ENCODE results near the gene F11. TPM values are rescaled to one million over a fixed set of nuclear protein-coding genes. Genes with fewer than 3 reads are reported as not detected.
"Not testable (repeated sequence)": the region's sequence is repeated elsewhere in the genome, so short reads cannot be mapped to it uniquely, and the experiment has no call there.

F11 gene
- total RNA-seq, 1 donor from 2014 or later: 0.31 TPM

DNA sequence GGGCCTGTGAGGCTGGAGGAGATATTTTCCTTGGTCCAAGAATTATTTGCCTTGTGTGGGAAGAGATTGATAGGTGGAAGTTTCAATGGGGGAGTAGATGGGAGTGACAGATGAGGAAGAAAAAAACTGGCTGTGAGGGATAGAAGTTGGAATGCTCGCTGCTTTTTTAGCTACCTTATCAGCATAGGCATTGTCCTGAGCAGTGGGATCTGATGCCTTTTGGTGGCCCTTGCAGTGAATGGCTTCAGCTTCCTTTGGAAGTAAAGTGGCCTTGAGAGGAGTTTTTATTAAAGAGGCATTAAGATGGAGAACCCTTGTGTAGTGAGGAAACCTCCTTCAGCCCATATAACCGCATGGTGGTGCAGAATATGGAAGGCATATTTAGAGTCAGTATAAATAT, 22.7 kb upstream of the F11 start:
- Mint-ChIP-seq H3K4me1 (ENCODE audit: unreplicated experiment) (no peaks in the 10 kb centered on the region), H3K27ac (ENCODE audit: unreplicated experiment) (no peak overlapping the region), H3K36me3 (ENCODE audit: low read depth, unreplicated experiment) (peaks cover 10% of the 10 kb centered on the region), H3K4me3 (ENCODE audit: unreplicated experiment) (no peak overlapping the region), H3K9me3 (ENCODE audit: unreplicated experiment) (no peaks in the 10 kb centered on the region), H3K27me3 (ENCODE audit: unreplicated experiment) (peaks cover 6% of the 10 kb centered on the region)
- TF ChIP-seq, protein P1, sequence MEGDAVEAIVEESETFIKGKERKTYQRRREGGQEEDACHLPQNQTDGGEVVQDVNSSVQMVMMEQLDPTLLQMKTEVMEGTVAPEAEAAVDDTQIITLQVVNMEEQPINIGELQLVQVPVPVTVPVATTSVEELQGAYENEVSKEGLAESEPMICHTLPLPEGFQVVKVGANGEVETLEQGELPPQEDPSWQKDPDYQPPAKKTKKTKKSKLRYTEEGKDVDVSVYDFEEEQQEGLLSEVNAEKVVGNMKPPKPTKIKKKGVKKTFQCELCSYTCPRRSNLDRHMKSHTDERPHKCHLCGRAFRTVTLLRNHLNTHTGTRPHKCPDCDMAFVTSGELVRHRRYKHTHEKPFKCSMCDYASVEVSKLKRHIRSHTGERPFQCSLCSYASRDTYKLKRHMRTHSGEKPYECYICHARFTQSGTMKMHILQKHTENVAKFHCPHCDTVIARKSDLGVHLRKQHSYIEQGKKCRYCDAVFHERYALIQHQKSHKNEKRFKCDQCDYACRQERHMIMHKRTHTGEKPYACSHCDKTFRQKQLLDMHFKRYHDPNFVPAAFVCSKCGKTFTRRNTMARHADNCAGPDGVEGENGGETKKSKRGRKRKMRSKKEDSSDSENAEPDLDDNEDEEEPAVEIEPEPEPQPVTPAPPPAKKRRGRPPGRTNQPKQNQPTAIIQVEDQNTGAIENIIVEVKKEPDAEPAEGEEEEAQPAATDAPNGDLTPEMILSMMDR (IDR thresholded peaks at IDR 0.05; ENCODE audit: unreplicated experiment): no peak
- no peak for DNase-seq (ENCODE audit: low spot score)

DNA sequence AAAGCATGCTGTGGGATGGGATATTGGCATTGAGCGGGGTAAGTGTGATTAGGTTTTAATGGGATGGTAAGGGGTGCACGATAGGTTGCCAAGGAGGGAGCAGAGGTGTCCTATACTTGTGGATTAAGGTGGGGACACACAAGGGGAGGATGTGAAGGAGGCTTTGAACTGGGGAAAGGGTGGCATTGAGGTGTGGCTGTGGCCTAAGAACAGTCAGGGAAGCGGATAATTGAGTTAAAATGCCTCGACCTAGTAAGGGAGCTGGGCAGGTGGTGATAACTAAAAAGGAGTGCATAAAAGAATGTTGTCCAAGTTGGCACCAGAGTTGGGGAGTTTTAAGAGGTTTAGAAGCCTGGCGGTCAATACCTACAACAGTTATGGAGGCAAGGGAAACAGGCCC, 21.2 kb upstream of the F11 start:
- TF ChIP-seq, protein P1 (IDR thresholded peaks at IDR 0.05; ENCODE audit: unreplicated experiment): no peak
- DNase-seq (ENCODE audit: low spot score): no peak
- Mint-ChIP-seq H3K36me3 (ENCODE audit: low read depth, unreplicated experiment) (peaks cover 10% of the 10 kb centered on the region), H3K4me1 (ENCODE audit: unreplicated experiment) (no peaks in the 10 kb centered on the region), H3K9me3 (ENCODE audit: unreplicated experiment) (no peaks in the 10 kb centered on the region), H3K4me3 (ENCODE audit: unreplicated experiment) (no peak overlapping the region), H3K27me3 (ENCODE audit: unreplicated experiment) (peaks cover 6% of the 10 kb centered on the region), H3K27ac (ENCODE audit: unreplicated experiment) (no peak overlapping the region)

DNA sequence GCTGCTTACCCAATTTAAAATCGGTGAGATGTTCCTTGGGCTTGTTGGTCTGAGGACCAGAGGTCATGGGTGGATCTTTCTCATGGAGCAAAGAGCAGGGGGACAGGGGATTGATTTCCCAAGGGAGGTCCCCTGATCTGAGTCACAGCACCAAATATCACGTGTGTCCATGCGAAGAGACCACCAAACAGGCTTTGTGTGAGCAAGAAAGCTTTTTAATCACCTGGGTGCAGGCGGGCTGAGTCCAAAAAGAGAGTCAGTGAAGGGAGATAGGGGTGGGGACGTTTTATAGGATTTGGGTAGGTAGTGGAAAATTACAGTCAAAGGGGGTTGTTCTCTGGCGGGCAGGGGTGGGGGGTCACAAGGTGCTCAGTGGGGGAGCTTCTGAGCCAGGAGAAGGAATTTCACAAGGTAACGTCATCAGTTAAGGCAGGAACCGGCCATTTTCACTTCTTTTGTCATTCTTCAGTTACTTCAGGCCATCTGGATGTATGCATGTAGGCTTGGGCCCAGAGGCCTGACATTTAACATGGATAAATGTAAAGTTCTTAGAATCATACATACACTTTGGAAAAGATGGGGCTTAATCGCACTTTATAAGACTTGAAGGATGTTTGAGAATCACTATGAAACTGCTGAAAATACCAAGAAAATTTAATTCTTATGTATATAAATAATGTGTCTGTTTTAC, 18.8 kb upstream of the F11 start:
- H3K4me3 Mint-ChIP-seq (ENCODE audit: unreplicated experiment); H3K4me1 Mint-ChIP-seq (ENCODE audit: unreplicated experiment); DNase-seq (ENCODE audit: low spot score); H3K9me3 Mint-ChIP-seq (ENCODE audit: unreplicated experiment); H3K27ac Mint-ChIP-seq (ENCODE audit: unreplicated experiment); H3K36me3 Mint-ChIP-seq (ENCODE audit: low read depth, unreplicated experiment); H3K27me3 Mint-ChIP-seq (ENCODE audit: unreplicated experiment): not testable (repeated sequence)

DNA sequence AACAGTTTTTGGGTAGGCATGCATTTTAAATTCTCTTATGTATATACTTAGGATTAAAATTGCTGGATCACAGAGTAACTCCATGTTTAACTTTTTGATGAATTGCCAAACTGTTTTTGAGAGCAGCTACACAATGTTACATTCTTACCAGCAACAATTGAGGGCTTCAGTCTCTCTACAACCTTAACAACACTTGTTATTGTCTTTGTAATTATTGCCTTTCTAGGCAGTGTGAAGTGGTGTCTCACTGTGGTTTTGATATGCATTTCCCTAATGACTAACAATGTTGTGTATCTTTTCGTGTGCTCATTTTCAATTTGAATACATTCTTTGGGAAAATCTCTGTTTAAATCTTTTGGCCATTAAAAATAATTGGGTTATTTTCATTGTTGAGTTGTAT, 17.3 kb upstream of the F11 start:
- Mint-ChIP-seq H3K4me1 (ENCODE audit: unreplicated experiment) (no peaks in the 10 kb centered on the region), H3K4me3 (ENCODE audit: unreplicated experiment) (no peak overlapping the region)
- no peak for DNase-seq (ENCODE audit: low spot score)

DNA sequence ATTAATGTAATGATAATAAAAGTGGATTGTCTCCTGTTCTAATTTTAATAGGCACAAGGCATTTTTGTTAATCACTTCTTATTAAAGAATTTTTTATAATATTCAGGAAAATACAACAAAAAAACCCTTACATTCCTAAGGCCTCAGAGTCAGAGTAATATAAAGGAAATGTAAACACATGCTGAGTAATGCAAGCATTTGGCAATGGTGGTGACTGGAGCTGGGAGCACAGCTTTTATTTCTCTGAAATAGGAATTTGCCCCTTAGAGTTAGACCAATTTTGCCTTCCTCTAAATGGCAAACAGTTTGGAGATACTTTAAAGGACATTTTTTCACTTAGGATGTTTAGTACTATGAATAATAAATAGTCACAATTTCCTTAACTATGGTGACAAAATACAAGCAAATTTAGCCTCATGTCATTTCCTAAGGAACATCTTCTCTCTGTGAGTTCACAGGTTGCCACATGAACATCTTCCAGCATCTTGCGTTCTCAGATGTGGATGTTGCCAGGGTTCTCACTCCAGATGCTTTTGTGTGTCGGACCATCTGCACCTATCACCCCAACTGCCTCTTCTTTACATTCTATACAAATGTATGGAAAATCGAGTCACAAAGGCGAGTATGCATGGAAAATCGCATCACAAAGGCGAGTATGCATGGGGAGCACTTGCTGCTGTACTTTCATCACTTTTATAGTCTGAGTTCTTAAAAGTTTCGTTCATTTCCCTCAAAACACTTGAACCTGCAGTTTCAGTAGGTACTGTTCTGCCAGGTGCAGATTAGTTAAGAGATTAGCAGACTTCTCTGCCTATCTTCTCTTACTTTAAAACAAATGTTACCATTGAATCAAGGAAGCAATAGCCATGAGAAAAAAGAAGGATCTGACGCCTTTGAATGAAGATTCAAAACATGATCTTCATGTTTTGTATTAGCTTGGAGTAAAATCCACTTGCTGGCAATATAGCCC, 15.9 kb upstream of the F11 start:
- Mint-ChIP-seq H3K36me3 (ENCODE audit: low read depth, unreplicated experiment) (peaks cover 10% of the 10 kb centered on the region), H3K4me1 (ENCODE audit: unreplicated experiment) (peaks cover 8% of the 10 kb centered on the region), H3K9me3 (ENCODE audit: unreplicated experiment) (no peaks in the 10 kb centered on the region), H3K27ac (ENCODE audit: unreplicated experiment) (no peak overlapping the region), H3K4me3 (ENCODE audit: unreplicated experiment) (no peak overlapping the region), H3K27me3 (ENCODE audit: unreplicated experiment) (peaks cover 8% of the 10 kb centered on the region)
- DNase-seq (ENCODE audit: low spot score): no peak
- TF ChIP-seq, protein P1 (IDR thresholded peaks at IDR 0.05; ENCODE audit: unreplicated experiment): no peak

More for the DNA sequence above, 17.3 kb upstream of the F11 start:
- no peaks in the 10 kb centered on the region for H3K9me3 Mint-ChIP-seq (ENCODE audit: unreplicated experiment)
- no peak overlapping the region for H3K27ac Mint-ChIP-seq (ENCODE audit: unreplicated experiment)
- TF ChIP-seq, protein P1 (IDR thresholded peaks at IDR 0.05; ENCODE audit: unreplicated experiment): no peak
- H3K36me3 Mint-ChIP-seq (ENCODE audit: low read depth, unreplicated experiment): peaks cover 10% of the 10 kb centered on the region
- H3K27me3 Mint-ChIP-seq (ENCODE audit: unreplicated experiment): peaks cover 6% of the 10 kb centered on the region

All from endothelial cell (in vitro differentiated cells).